Esophagus squamous epithelium (tissue), 4 donors: ENCODE measurements around the gene ADAMTSL3.

Source experiments
- CTCF ChIP-seq, 6 experiments: fragments of 450-650 bp in 4 of 6; fragments of 200-600 bp in 2 of 6; sonication (generic) in 2 of 6; IDR thresholded peaks; one replicate each; pipeline ENCODE4 v1.5.1; 2016 to 2019; ENCODE audit warnings: antibody characterized with exemption in 6 of 6, mild to moderate bottlenecking in 4 of 6, moderate library complexity in 4 of 6
- POLR2A ChIP-seq, 4 donors: fragments of 450-650 bp; IDR thresholded peaks; one replicate each; pipeline ENCODE4 v1.6.1; 2017; ENCODE audit warnings: antibody characterized with exemption in 4 of 4, mild to moderate bottlenecking in 4 of 4, moderate library complexity in 3 of 4

DNA sequence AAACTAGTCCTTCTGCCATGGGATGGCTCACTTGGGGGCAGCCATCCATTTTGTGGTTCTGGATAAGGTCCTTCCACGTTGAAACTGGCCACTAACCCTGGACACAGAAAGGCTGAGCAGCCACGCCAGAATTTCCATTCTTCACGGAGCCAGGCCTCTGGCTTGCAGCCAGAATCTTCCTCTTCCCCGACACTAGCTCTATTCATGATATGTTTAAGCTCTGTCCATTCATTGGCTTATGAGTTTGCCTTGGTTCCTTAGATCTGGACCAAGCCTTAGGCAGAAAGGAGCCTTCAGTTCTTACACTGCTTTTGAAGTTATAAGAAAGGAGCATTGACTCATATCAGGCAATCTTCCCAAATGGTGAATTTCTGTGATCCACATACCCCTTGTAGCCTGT lies 293.2 kb downstream of the ADAMTSL3 start:
- TF ChIP-seq CTCF (IDR thresholded peaks at IDR 0.05) (no peak), POLR2A (IDR thresholded peaks at IDR 0.05) (no peak)
